HG03196 (cell line): Measurements from ENCODE around the gene CORO6.

Experiments used
- ATAC-seq: cut with Tn5 transposase; IDR thresholded peaks from one replicate; pipeline ENCODE4 v1.9.1; 2021; ENCODE audit not compliant: unreplicated experiment

Gene CORO6

DNA sequence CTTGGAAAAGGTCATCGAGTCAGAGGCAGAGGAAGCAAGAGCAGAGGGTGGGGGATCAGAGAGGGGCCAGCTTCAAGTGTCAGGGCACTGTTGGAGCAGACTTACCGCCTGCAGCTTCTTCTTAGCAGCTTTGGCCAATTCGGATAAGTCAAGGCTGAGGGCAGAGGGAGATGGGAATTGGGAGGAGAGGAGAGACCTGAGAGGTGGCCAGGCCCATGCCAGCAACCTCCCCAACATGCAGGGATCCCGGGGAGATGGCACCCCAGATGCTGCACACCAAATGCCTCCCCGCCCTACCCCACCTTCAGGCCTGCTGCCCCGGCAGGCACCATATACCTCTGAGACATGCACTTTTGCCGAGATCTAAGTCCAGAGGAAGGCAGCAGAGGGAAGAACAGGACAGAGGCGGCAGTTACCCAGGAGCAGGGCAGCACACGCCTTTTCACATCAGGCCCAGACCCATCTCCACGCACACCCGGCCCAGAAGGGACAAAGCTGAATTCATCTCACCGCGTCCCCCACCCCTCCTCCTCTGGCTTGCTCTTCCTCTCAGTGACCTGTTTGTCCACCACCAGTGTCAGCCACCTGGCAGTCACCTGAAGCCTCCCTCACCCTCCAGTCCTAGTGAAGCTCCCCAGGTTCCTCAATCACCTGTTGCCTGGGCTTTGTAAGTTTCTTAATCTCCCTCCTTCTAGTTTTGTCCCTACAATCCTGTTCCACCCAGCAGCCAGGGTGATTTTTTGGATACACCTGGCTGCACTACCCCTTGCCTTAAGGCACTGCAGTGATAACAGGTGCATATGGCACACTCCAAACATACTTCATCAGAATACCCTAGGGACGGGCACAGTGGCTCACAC, 43.9 kb downstream of the CORO6 start:
- no peak for ATAC-seq

DNA sequence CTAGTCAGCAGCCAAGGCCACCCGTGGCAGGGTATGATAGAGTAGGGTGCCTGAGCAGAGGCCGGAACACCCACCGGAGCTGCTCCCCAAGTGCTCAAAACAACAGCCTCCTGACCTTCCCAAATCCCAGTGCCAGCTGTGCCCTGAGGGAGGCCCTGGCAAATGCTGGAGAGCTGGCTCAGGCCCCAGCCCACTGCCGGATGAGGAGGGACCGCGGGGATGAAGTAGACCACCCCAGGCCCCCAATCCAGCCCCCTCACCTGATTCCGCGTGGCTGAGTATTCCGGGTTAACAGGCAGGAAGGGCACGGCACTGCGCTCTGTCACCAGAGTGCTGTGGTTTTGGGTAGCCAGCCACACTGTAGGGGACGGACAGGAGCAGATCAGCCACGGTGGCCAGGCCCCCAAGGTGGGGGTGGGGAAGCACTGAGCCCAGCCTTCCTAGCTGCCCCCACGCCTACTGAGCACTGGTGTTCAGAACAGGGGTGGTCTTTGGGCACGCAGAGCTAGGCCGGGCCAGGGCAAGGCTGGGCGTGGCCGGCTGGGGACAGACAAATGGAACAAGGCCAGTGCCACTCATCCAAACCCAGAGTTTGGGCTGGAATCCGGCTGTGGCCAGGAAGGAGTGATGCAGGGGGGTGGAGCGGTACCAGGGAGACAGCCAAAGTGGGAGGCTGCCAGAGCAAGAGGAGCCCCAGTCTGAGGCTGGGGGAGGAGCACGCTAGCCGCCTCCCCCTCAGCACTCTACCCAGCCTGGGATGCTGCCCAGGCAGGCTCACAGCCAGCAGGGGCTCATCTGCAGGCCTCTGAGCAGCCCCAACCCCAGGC, 45.1 kb downstream of the CORO6 start:
- no peak for ATAC-seq

DNA sequence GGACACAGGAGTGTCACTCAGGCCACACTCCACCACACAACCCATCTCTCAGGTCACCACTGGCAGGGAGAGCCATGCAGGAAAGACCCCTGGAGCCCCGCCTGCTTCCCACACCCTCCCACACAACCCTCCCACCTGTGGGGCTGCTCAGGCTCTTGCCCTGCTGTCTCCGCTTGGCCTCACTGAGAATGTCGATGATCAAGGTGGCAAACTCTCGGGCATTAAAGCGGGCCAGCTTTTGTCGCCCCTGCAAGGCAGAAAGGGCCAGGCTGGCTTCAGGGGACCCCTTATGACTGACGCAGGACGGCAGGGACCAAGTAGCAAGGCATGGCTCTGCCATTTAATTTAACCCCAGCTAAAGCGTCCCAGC, 45.7 kb downstream of the CORO6 start:
- no peak for ATAC-seq

DNA sequence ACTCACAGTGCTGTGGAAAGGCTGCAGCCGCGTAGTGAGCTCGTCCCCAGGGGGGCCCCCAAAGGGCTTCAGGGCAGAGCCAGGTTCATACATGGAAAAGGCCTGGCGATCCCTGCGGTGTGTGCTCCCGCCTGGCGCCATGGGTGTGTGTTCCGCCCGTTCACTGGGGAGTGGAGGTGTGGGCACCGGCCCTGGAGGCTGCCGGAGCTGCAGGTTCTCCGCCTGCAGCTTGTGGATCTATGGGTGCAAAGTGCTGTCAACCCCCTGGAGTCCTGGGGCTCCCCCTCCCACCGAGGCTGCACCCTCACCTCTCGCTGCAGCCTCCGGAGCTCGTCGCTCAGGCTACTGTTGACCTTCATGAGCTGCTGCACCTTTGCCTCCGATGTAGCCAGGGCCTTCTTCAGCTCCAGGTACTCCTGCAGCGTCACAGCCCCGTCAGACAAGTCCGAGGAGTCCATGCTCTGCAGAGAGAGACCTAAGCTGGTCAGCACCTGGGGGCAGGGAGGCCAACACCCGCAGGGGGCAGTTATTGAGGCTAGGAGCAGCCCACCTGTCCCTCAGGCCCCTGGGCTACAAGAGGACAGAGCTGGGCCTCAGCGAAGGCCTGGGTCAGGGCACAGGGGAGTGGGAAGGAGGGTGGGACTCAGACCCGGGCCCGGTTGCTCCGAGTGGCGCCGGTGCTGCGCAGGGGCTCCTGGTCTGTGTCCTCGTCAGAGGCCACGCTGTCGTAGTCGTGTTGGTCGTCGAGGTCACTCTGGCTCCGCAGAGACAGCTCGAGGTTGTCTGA, 46.3 kb downstream of the CORO6 start:
- ATAC-seq, result no peak

DNA sequence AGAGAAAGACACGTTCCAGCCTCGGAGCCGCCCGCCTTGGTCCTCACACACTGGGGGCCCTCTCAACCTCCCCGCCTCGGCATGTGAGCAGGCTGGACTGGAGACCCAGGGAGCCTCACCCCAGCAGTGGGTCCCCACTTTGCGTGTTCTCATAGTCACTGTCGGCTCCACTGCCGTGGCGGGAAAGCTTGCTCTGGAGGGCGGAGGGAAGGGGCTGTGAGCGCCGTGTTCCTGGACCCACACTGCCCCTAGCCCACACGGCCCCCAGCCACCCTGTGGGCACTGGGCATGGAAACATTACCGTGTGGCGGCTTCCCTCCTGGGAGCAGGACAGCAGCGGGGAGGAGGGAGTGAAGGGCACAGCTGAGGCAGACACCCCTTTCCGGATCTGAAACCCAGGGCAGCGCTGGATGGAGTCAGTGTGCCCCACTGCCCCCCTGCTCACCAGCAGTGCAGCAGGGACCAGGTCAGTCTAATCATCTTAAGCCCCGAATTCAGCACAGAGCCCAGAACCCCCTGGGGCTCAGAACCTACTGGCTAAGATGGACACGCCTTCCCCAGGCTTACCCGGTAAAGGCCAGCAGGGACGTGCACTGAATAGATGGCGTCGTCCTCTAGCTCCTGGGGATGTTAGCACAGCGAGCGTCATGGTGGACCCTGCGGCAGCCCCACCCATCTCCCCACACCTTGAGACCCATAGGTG, 47.0 kb downstream of the CORO6 start:
- no peak for ATAC-seq

DNA sequence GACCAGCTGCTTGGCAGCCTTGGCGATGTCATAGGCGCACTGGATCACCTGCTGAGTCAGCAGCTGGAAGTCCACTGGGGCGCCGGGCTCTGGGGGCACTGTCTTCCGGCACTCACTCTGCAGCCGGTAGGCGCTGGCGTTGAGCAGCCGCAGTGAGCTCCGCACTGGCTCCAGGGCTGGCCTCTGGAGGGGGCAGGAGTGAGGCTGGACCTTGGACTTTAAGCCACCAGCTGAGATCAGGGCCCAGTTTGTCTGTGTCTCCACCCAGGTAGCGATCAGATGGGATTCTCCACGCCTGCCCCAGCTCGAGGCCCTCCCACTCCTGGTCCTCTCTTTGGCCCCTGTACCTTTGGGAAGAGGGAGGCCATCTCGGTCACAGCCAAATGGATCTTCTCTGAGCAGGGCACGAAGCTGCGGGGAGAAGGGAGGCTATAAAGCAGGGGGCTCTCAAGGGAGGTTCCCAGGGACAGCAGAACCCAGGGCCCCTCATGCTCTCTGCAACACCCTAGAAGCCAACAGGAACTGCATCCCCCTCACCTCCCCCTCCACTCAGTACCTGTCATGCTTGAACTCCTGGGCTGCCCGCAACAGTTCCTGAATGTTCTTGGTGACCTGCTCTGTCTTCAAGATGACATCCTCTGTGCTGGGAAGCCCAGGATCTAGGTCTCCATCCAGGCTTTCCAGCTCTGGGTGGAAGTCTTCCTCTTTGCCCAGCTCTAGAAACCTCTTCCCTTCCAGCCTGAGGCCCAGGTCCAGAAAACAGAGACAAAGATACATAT, 47.8 kb downstream of the CORO6 start:
- ATAC-seq, result no peak

DNA sequence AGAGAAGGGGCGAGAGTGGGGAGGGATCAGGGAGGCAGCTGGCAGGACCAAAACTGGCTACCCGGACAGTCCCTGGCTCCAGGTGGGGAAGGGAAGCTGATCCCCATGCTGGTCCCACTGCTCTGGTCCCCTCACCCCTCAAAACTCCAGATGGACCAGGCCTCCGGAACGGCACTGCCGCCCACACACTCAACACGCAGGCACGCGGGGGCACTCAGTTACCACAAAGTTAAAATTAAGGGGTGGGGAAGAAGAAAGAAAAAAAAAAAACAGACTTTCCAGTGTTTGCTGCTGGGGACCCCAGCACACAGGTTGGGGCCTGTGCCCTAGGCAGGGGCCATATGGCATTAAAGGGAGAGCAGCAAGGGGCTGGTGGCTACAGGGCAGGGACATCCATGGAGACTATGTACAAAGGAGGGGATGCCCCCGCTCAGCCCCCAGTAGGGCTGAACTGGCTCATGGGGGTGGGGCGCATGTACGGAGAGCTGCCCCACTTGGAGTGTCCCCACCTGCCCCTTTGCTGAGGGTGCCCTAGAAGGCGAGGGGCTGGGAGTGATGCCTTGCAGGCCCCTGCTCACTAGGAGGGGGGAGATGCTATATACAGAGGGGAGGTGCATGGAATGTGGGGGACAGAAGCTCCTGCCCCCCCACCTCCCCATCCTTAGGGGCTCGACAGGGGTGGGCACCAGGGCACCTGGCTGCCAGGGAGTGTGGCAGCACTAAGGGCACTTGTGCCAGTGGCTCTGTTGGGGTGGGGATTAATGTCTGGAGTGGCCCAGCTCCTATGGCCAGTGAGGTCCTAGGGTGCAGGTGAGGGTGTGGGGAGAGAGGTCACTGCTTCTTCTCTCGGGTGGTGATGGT, 48.6 kb downstream of the CORO6 start:
- ATAC-seq, result no peak

DNA sequence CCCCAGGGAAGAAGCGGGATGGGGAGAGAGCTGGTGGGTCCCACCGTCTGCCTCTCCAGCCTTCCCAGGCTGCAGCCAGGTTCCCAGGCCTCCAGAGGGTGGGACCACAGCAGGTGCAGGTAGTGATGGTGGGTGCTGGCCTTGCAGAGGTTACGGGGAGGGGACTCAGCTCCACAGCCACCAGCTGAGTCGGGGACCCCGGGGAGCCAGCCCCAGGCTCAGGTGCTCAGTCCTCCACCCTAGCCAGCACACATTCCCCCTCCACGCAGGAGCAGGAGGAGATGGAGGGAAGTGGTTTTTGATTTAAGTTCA, 49.2 kb downstream of the CORO6 start:
- ATAC-seq, result no peak

DNA sequence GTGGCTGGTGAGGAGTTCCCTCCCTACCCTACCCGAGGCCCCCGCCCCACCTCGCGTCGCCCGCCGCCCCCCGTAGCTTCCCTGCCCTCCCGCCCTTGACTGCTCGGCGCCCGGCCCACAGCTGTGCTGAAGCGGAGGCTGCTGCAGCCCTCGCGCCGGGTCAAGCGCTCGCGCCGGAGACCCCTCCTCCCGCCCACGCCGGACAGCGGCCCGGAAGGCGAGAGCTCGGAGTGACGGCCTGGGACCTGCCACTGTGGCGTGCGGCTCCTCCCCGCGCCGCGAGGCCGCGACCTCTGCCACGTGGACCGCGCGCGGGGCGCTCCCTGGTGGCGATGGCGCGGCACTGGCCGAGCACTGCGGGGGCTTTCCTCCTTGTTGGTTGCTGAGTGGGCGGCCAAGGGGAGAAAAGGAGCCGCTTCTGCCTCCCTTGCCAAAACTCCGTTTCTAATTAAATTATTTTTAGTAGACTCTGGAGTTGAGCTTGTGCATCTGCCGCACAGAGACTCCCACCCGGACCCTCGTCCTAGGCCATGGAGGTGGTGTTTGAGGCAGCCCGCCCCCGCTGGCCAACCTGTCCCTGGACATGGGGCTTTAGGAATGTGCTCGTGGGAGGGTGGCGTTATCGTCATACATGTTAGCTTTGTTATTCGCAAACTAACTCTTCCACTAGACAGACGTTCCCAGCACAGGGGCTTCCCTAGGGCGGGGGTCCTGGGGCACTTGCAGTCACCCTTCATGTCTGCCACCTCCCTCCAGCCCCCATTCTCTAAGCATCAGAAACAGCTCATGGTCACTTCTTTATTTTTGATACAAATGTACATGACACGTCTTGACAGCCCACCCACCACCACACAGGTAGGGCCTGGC, 49.8 kb downstream of the CORO6 start:
- no peak for ATAC-seq

DNA sequence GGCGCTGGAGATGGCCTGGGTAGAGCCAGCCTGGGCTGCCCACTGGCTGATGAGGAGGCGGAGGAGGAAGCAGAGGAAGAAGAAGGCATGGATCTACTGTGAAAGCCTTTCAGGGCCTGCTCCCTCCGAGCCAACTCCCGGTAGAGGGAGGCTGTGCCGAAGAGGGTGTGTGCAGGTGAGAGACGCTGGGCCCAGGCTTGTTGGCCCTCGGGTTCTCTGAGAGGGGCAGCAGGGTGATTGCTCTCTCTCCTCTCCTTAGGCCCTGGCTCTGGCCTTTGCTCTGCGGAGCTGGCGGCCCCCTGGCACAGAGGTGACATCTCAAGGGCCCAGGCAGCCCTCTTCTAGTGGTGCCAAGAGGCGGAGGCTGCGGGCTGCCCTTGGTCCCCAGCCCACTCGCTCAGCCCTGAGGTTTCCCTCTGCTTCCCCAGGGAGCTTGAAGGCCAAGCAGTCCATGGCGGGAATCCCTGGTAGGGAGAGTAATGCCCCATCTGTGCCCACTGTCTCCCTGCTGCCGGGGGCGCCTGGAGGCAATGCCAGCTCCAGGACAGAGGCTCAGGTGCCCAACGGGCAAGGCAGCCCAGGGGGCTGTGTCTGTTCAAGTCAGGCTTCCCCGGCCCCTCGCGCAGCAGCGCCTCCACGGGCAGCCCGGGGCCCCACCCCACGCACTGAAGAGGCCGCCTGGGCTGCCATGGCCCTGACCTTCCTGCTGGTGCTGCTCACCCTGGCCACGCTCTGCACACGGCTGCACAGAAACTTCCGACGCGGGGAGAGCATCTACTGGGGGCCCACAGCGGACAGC, 50.6 kb downstream of the CORO6 start:
- ATAC-seq, result no peak

DNA sequence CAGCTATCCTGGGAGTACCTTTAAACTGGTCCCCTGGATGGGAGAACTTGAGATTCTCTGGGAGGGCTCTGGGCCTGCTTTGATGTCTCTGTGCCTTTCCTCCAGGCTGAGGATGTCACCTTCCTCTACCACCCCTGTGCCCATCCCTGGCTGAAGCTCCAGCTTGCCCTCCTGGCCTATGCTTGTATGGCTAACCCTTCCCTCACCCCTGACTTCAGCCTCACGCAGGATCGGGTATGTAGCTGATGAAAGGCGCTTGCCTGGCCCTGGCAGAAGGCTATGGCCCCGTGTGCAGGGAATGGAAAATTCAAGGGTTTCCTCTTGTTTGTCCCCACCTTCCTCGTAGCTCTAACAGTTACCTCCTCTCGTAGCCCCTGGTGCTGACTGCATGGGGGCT, 51.2 kb downstream of the CORO6 start:
- no peak for ATAC-seq

DNA sequence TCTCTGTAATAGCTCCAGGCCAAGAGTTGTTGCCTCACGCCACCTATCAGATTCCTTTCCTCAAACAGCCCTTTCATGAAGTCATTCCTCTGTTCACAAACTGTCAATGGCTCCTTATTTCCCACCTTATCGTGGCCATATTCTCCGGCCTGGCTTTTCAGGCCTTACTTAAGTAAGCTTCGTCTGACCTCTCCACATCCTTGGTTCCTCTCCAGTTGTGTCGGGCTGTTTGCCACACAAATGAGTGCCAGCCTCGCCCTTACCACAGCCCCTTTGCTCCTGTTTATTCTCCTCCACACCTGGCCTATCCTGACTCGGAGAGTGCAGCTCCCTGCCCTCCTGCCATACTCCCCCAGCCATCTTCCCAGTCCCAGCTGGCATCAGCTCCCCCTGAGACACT, 52.2 kb downstream of the CORO6 start:
- no peak for ATAC-seq

DNA sequence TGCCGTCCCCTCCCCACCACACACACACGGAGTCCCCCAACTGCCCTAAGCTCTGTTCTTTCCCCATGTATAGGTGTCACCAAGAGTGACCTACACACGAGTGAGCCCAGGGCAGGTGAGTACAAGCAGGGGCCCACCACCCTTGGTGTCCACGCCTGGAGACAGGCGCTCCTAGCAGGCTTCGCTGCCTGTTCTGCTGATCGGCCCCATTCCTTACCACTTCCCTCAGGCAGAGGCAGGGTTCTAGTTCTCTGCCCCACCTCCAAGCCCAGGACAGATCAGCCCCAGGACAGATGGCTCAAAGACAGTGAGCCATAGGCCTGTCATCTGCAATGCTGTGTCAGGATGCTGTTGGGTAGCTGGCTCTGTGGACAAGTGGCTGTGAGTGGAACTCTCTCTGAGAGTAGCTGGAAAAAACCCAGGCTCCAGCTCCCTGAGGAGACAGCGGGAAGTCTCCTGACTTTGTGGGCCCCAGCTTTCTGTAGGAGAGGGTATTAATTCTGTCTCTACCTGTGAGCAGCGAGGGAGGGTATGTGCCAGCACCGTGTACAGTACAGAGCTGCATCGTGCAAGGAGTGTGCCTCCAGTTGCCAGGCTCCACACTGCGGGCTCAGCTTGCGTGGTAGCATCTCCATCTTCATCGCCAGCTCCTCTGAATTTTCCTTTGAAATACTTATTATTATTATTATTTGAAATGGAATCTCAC, 53.3 kb downstream of the CORO6 start:
- ATAC-seq, result no peak

DNA sequence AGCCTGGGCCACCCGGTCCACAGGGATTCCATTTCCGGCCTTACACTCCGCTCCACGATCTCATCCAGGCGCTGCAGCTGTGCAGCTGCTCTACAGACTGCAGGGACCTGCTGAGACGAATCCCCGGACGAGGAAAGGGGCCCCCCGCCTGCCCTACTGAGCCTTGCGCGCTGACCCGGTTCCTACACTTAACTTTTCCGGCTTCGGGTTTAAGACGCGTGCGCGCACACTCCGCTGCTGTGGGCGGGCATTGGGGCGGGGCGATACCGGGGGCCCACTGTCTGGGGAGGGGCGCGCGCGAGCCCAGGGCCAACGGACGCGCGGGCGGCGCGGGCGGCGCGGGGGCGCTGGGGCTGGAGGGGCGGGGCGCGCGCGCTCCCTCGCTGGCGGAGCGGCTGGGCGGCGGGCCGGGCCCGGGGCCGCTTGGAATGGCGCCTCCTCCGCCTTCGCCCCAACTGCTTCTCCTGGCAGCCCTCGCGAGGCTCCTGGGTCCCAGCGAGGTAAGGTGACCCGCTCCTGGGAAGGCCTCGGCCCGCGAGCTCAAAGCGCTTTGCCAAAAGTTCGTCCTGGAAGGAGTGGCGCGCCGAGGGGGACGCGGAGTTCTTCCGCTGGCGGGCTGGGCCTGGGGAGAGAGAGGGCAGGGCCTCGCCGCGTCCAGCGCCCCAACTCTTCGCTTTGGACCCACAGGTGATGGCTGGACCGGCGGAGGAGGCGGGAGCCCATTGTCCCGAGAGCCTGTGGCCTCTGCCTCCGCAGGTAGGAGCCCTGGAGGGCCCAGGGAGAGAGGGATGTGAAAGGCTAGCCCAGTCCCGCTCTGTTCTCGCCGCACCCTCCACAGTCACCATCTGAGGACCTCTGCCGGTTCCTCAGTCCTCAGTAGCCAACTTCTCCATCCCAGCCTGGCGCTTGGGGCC, 54.1 kb downstream of the CORO6 start, which contains the start of gene TP53I13:
TSS of gene TP53I13 (plus strand) at position 371 of the 914 bp plus-strand sequence. CDS start at position 429, 58 bp downstream.
- ATAC-seq, result peak; percentile 28

DNA sequence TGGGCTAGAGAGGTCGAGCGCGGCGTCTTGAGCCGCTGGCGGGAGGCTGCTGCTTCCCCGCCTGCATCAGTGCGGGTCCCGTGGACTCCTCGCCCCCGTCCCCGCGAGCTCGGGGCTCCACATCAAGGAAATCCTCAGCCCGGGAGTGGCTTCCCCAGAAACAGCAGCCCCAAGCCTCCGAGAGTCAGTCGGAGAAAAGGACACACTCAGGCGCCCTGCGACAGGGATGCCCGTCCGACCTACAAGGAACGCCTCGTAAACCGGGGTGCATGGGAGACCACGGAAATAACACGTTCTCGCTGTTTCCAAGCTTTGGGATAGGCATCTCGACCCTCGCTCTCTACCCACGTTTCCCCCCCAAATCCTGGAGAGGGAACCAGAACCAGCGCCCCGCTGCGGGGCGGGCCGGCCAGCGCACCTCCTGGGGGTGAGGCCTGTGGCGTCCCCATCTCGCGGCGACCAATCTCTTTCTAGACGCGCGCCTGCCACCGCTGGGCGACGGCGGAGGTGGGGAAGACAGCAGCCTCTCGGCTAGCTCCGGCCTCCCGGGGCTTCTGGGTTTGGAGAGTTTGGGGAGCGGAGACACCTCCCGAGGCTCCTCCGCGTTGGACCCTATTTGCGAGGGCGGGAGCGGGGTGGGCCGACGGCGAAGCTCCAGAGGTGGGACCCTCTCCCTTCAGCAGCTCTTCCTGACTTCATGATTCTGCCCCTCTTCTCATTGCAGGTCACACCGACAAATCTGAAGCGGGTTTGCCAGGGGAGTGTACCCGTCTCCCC, 55.0 kb downstream of the CORO6 start:
- ATAC-seq, result peak; percentile 34
